ENCODE results near the gene LRBA.

Gene LRBA

DNA sequence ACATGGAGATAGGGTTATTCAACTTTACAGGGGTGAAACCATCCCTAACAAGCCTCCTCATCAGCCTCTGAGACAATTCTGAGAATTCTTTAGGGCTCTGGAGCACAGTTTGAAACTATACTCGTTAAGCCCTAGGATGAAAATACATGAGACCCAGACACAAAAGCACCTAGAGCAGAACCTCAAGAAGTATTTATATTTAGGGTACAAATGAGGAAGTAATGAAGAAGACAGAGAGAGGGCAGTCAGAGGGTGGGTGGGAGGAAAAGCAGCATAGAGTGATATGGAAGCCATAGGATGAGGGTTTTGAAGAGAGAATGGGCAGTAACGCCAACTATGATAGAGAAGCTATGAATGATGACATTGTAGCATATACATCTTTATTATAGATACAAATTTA, 686.6 kb downstream of the LRBA start:
- no peak for DNase-seq (ENCODE audit: low read depth in 2 of 2)

DNA sequence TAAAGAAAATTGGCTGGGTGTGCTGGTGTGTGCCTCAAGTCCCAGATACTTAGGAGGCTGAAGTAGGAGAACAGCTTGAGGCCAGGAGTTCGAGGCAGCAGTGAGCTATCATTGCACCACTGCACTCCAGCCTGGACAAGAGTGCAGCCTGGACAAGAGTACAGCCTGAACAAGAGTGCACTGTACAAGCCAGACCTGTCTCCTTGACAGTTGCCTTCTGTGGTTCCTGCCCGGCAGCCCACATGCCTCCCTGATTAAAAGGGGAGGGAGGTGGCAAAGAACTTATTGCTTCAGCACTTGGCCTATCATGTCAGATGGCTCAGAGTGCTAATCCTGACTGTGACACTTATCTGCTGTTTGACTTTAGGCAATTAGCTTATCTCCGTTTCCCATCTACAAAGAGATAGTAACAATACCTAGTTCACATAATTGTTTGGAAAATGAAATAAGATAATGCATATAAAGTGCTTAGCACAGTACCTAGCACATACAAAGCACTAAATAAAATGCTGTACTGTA, 687.8 kb downstream of the LRBA start:
- no peak for DNase-seq (ENCODE audit: low read depth in 2 of 2)

- no peak for DNase-seq (ENCODE audit: low read depth in 2 of 2)
Observed at GRCh38 chr4:150325872-150326271, 689.2 kb downstream of the LRBA start.

GRCh38 chr4:150323406-150324325, 691.4 kb downstream of the LRBA start:
- DNase-seq (ENCODE audit: low read depth in 2 of 2) = no peak

GRCh38 chr4:150322646-150323045, 692.4 kb downstream of the LRBA start:
- no peak for DNase-seq (ENCODE audit: low read depth in 2 of 2)

DNA sequence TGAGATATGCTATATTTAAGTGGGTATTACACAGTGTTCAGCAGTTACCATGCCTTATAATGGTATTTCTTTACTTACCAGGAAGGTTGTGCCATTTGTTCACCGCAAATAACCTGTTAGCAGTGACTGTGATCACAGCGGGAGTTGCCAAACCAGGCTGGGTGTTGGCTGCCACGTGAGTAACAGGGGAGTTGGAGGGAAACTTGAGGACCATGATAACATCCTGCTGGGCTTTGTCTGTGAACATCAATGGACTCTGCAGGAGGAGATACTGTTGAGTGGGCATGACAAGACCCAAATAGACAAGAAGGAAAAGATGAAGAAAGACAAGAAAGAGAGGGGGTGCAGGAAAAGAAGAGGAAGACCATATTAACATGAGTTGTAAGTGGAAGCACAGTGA, 694.0 kb downstream of the LRBA start:
- DNase-seq (ENCODE audit: low read depth in 2 of 2) = no peak

GRCh38 chr4:150318971-150319370, 696.1 kb downstream of the LRBA start:
- no peak for DNase-seq (ENCODE audit: low read depth in 2 of 2)

- DNase-seq (ENCODE audit: low read depth in 2 of 2) = no peak
Observed at GRCh38 chr4:150318527-150318926, 696.6 kb downstream of the LRBA start.

DNA sequence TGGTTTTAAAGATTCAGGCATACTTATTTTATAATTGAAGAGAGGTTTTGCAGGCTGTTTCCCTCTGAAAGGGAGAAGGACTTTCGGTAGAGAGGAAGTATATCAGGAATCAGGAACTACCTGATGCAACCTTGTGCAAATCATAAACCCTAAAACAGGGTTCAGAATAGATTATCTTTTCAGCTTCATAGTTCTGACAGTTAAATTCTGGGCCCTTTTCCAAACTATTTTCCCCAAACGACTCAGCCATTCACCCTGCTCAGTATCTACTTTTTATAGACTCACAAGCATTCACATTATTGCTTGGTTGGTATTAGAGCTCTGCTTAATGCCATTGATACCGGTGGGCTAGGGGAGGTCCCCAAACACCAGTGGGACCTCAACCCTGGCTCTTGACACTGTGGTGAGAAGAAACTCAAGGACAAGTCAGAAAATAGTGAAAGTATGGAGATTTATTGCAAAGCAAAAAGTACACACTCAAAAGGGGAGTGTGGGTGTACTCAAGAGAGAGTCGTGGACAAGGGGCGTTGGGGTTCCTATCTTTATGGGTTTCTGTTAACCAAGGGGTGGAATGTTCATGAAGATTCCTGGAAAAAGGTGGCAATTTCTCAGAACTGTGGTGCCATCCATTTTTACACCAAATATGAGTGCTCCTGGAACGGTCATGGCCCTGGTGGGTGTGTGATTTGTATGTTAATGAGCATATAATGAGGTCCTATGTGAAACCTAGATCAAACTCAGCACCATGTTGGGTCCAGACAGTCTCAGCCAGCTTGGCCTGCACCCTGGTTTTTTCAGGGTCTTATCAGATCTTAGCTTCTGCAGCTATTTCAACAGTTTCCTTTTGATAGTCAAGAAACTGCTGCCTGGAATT, 698.5 kb downstream of the LRBA start:
- DNase-seq (ENCODE audit: low read depth in 2 of 2) = no peak

- no peak for DNase-seq (ENCODE audit: low read depth in 2 of 2)
Observed at GRCh38 chr4:150315691-150316090, 699.4 kb downstream of the LRBA start.

GRCh38 chr4:150315175-150315574, 699.9 kb downstream of the LRBA start:
- DNase-seq (ENCODE audit: low read depth in 2 of 2) = no peak

GRCh38 chr4:150314031-150314430, 701.1 kb downstream of the LRBA start:
- DNase-seq (ENCODE audit: low read depth in 2 of 2) = no peak

DNA sequence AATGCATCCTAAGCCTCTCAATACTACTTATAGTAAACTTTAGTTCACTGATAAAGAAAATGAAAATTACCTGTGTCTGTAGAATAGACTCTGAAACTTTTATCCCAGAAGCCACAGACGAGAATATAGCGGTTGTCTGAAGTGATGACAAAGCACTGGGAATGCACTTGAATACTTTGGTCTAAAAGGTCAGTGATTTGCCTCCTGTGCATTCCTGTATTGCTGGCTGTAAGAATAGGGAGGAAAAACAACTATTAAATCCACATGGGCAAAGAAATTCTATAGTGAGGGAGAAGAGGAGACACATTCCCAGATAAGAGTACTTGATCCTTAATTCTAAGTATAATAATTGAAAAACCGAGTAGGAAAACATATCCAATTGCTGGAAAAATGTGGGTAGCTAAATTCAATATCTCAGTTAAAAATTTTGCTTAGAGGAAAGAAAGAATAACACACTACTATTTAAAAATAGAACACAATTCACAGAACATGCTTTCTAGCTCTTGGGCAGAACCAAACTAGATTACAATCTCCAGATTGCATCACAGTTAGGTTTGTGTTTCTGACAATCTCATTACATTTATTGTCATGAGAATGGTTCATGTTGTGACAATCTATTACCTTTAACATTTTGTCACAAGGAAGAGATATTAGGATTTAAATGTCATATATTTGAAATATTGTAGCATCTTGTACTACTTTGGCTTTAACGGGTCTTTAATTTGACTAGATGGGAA, 704.8 kb downstream of the LRBA start:
- no peak for DNase-seq (ENCODE audit: low read depth in 2 of 2)

- no peak for DNase-seq (ENCODE audit: low read depth in 2 of 2)
Observed at GRCh38 chr4:150308824-150309472, 706.1 kb downstream of the LRBA start.

DNA sequence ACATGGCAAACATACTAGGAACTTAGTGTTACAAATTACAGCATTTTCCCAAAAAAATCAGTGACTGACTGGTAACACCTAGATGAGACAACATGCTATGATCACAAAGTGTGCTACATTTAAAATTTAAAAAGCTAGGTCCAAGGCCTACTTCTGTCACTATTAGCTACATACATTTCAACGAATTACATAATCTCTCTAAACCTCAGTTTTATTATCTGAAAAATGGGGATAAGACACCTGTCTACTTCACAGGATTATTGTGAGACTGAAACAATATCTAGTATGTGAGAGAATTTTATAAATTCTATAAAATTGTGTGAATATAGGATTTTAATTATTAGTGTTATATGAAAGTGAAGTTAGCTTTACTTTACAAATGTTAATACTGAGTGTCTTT, 708.4 kb downstream of the LRBA start:
- no peak for DNase-seq (ENCODE audit: low read depth in 2 of 2)

GRCh38 chr4:150305995-150306394, 709.1 kb downstream of the LRBA start:
- no peak for DNase-seq (ENCODE audit: low read depth in 2 of 2)

DNA sequence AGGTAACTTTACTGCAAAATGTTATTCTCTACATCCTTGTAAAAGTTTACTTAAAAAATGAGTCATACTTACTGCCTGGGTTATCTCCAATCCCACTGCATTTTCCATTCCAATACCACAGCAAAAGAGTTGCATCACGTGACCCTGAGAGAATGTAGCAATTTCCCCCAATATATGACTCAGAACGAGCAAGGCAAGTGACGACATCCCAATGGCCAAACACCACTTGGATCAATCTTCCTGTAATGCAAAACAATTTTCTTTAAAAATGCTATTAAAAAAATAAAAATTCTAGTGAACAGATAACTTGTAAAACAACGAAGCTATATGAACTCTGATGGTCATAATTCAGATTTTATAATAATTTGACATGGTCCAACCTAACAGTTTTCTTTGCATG, 712.5 kb downstream of the LRBA start:
- peak in 1 of 2 donors; percentile 16 for DNase-seq (ENCODE audit: low read depth in 2 of 2)

DNA sequence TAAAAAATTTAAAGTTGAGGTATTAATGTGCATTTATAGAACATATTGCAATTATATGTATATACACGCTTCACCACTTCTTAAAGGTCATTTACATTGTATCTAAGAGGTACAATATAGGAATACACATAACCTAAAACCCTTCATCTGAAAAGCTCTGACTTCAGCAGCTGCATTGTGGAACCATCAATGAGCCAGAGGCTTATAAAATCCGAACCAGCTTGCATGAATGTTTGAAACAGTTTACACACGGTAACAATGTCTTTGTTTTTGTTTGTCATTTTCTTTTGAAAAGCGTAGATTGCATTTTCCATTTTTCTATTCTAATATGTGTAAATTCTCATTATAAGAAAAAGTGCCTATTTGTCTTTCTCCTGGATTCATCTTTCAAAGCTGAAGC, 715.3 kb downstream of the LRBA start:
- no peak for DNase-seq (ENCODE audit: low read depth in 2 of 2)

DNA sequence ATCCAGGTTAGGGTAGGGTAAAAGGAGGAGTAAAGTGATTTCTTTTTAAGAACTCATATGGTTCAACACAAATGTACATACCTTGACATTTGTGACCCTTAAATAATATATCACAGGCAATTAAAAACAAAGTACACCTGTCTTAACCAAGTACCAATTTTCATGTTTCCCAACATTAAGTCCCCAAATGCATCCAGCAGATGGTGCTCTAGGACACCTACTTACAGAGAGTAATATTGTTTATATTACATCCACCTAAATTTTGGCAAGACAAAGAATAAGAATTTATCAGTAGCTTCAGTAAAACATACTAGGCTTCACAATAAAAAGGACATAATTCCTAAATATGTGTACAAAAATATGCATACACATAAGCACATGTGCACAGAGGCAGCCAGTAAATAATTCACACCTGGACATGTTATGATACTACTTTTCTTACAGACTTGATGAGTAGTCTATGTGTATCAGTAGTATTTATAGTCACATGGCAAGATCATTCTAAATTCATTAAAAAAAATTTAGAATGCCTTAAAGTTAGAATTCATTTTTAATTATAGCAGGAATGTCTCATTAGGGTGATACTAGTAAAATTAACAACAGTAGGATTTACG, 717.1 kb downstream of the LRBA start:
- DNase-seq (ENCODE audit: low read depth in 2 of 2) = no peak

- no peak for DNase-seq (ENCODE audit: low read depth in 2 of 2)
Observed at GRCh38 chr4:150289881-150290280, 725.2 kb downstream of the LRBA start.

GRCh38 chr4:150289198-150289597, 725.9 kb downstream of the LRBA start:
- DNase-seq (ENCODE audit: low read depth in 2 of 2) = no peak
